Smooth muscle cell (in vitro differentiated cells): Measurements from ENCODE around the gene TRAPPC2B. TPM values are rescaled to one million over a fixed set of nuclear protein-coding genes. Genes with fewer than 3 reads are reported as not detected.

Experiments used
- DNase-seq: peaks from one replicate; lab custom pipeline; 2025; ENCODE audit not compliant: unreplicated experiment; lab: John Stamatoyannopoulos, UW
- H2AFZ ChIP-seq: fragments of 200-600 bp; sonication (generic); 2 replicates; pipeline ENCODE4 v1.6.0; 2016; ENCODE audit warnings: antibody characterized with exemption, low read depth, mild to moderate bottlenecking
- H3F3A ChIP-seq: fragments of 200-600 bp; sonication (generic); 2 replicates; pipeline ENCODE4 v1.6.0; 2017; ENCODE audit warnings: antibody characterized with exemption, low read depth
- H3K27ac ChIP-seq: fragments of 200-600 bp; sonication (generic); 2 replicates; pipeline ENCODE4 v1.5.1; 2016; ENCODE audit warnings: low read depth, mild to moderate bottlenecking
- H3K27me3 ChIP-seq: fragments of 200-600 bp; sonication (generic); 2 replicates; pipeline ENCODE4 v1.6.1; 2016; ENCODE audit warnings: low read depth, mild to moderate bottlenecking
- H3K36me3 ChIP-seq: fragments of 200-600 bp; sonication (generic); 2 replicates; pipeline ENCODE4 v1.5.1; 2016; ENCODE audit warnings: low read depth
- H3K4me1 ChIP-seq: fragments of 200-600 bp; sonication (generic); 2 replicates; pipeline ENCODE4 v1.5.1; 2016; ENCODE audit warnings: low read depth
- H3K4me2 ChIP-seq: fragments of 200-600 bp; sonication (generic); 2 replicates; pipeline ENCODE4 v1.6.0; 2016; ENCODE audit warnings: mild to moderate bottlenecking
- H3K4me3 ChIP-seq: fragments of 200-600 bp; sonication (generic); 2 replicates; pipeline ENCODE4 v1.5.1; 2016; ENCODE audit warnings: mild to moderate bottlenecking
- H3K79me2 ChIP-seq: fragments of 200-600 bp; sonication (generic); 2 replicates; pipeline ENCODE4 v1.6.0; 2016; ENCODE audit warnings: low read depth, mild to moderate bottlenecking
- H3K9ac ChIP-seq: fragments of 200-600 bp; sonication (generic); 2 replicates; pipeline ENCODE4 v1.6.0; 2016; ENCODE audit warnings: low read depth
- H3K9me3 ChIP-seq: fragments of 200-600 bp; sonication (generic); replicated peaks from 2 replicates; pipeline ENCODE4 v1.5.1; 2016; ENCODE audit warnings: low read depth
- H4K20me1 ChIP-seq: fragments of 200-600 bp; sonication (generic); 2 replicates; pipeline ENCODE4 v1.6.0; 2016; ENCODE audit warnings: low read depth
- CTCF ChIP-seq: fragments of 200-600 bp; sonication (generic); IDR thresholded peaks from 2 replicates; pipeline ENCODE4 v1.5.1; 2017; ENCODE audit warnings: borderline replicate concordance, mild to moderate bottlenecking, antibody characterized with exemption; ENCODE audit not compliant: insufficient read depth, poor library complexity, severe bottlenecking
- WGBS: methylation state at CpG from one replicate; pipeline ENCODE4 v1.1.7; 2016; ENCODE audit warnings: low lambda C conversion rate; 5-methylcytosine and 5-hydroxymethylcytosine counted together
- polyA plus RNA-seq: library from polyadenylated mRNA; unstranded; fragments of >200 nt; fragmentation: Nextera tagmentation; extraction: Ambion mirVana; gene quantifications from 2 replicates; pipeline ENCODE4 v1.2.1, GENCODE V29; 2016
- total RNA-seq: library from RNA; depleted of rRNA; stranded (reverse); fragments of >200 nt; gene quantifications from 2 replicates; pipeline ENCODE4 v1.2.3, GENCODE V29; 2014

The TRAPPC2B gene
- total and polyA plus RNA-seq, 2 experiments from 2014 or later, result 25.4 to 36.3 TPM

DNA sequence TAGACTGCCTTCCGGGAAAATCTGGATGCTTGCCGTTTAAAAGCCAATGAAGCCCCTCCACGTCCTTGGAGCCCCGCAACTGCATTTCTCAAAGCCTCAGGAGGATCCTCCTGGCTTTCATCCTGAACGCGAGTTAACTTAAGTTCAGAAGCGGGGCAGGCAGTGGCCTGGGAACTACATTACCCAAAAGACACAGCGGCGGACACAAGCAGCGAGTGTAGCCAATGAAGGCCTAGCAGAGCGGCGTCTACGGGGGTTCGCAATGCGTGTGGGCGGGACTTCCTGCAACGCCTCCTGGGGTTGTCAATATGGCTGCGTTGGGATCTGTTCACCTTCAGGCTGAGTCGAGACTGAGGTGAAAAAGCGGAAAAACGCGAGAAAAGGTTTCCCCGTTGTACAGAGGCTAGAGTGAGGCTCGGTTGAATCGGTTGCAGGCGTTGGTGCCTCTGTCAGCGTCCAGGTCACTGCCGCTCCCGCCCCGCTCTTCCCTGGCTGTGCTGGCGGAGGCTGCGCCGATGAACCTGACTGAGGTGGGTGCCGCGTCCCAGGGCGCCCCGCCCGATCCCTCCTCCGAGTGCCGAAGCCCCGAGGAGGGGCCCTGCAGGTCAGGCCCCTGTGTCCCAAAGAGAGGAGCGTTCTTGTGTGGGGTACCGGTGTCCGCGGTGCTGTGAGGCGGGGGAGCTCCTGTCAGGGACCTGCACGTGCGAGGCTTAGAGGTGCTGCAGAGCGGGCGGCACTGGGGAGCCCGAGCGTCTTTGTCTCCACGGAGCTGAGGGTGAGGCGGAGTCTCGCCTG, 47.7 kb downstream of the TRAPPC2B start, which contains the start of gene ZNF17:
TSS of gene ZNF17 (plus strand) at position 285 of the 795 bp plus-strand sequence. CDS start 2,455 bp downstream, outside the sequence.
- peak within 1 kb of the TSS; percentile 80 for H3K9ac ChIP-seq
- H3K27me3 ChIP-seq, result no peaks in the 10 kb centered on the region
- no peak within 1 kb of the TSS for H3K27ac ChIP-seq
- H3K36me3 ChIP-seq, result no peaks in the 10 kb centered on the region
- peak within 1 kb of the TSS; percentile 87 for H2AFZ ChIP-seq
- no peaks in the 10 kb centered on the region for H3F3A ChIP-seq
- H3K4me1 ChIP-seq, result peaks cover 5% of the 10 kb centered on the region
- H3K9me3 ChIP-seq, result no peaks in the 10 kb centered on the region
- peak within 1 kb of the TSS; percentile 100 for H3K4me2 ChIP-seq
- peak within 1 kb of the TSS; percentile 96 for H3K4me3 ChIP-seq
- DNase-seq, result peak; percentile 52
- TF ChIP-seq CTCF, result no peak
- peaks cover 41% of the 10 kb centered on the region for H3K79me2 ChIP-seq
- H4K20me1 ChIP-seq, result no peaks in the 10 kb centered on the region
- WGBS, result 2% methylated on average over 55 of the region's 55 CpGs

Other genes with a start within 250 kb of the TRAPPC2B start
- gene USP29, start 243.6 kb upstream of the TRAPPC2B start, total RNA-seq, result not detected in 2 replicates
- gene USP29, start 243.6 kb upstream of the TRAPPC2B start, polyA plus RNA-seq, result not detected in 2 replicates
- not detected in 2 replicates for gene ZIM3, start 218.3 kb upstream of the TRAPPC2B start, total RNA-seq
- gene ZIM3, start 218.3 kb upstream of the TRAPPC2B start, polyA plus RNA-seq, result not detected in 2 replicates
- not detected in 2 replicates for gene DUXA, start 196.1 kb upstream of the TRAPPC2B start, total RNA-seq
- gene DUXA, start 196.1 kb upstream of the TRAPPC2B start, polyA plus RNA-seq, result not detected in 2 replicates
- 21.6 and 26.0 TPM in 2 replicates for gene ZNF264, start 172.1 kb upstream of the TRAPPC2B start, total RNA-seq
- gene ZNF264, start 172.1 kb upstream of the TRAPPC2B start, polyA plus RNA-seq, result 3.5 and 6.8 TPM in 2 replicates
- 1.7 and 2.8 TPM in 2 replicates for gene AURKC, start 132.5 kb upstream of the TRAPPC2B start, total RNA-seq
- gene AURKC, start 132.5 kb upstream of the TRAPPC2B start, polyA plus RNA-seq, result 0.27 and 2.2 TPM in 2 replicates
- 28.9 and 33.4 TPM in 2 replicates for gene ZNF805, start 122.9 kb upstream of the TRAPPC2B start, total RNA-seq
- gene ZNF805, start 122.9 kb upstream of the TRAPPC2B start, polyA plus RNA-seq, result 3.4 and 5.6 TPM in 2 replicates
- 85.2 and 103 TPM in 2 replicates for gene ZNF460, start 83.1 kb upstream of the TRAPPC2B start, total RNA-seq
- 1.7 and 3.5 TPM in 2 replicates for gene ZNF460, start 83.1 kb upstream of the TRAPPC2B start, polyA plus RNA-seq
- gene ZNF543, start 43.1 kb upstream of the TRAPPC2B start, total RNA-seq, result 5.1 and 7.5 TPM in 2 replicates
- gene ZNF543, start 43.1 kb upstream of the TRAPPC2B start, polyA plus RNA-seq, result 1.1 and 1.4 TPM in 2 replicates
- 6.8 and 9.6 TPM in 2 replicates for gene ZNF304, start 12.3 kb upstream of the TRAPPC2B start, total RNA-seq
- gene ZNF304, start 12.3 kb upstream of the TRAPPC2B start, polyA plus RNA-seq, result 3.5 and 3.9 TPM in 2 replicates
- gene ZNF547, start within 50 bp of the TRAPPC2B start, total RNA-seq, result 4.0 and 4.9 TPM in 2 replicates
- 0.71 and 2.5 TPM in 2 replicates for gene ZNF547, start within 50 bp of the TRAPPC2B start, polyA plus RNA-seq
- 26.9 and 27.3 TPM in 2 replicates for gene ZNF548, start 26.3 kb downstream of the TRAPPC2B start, total RNA-seq
- gene ZNF548, start 26.3 kb downstream of the TRAPPC2B start, polyA plus RNA-seq, result 12.3 and 13.1 TPM in 2 replicates
- gene ZNF17, start 47.6 kb downstream of the TRAPPC2B start, total RNA-seq, result 4.3 and 7.0 TPM in 2 replicates
- 0.95 and 3.1 TPM in 2 replicates for gene ZNF17, start 47.6 kb downstream of the TRAPPC2B start, polyA plus RNA-seq
- gene ZNF749, start 71.8 kb downstream of the TRAPPC2B start, total RNA-seq, result 4.0 and 9.4 TPM in 2 replicates
- 1.6 and 3.1 TPM in 2 replicates for gene ZNF749, start 71.8 kb downstream of the TRAPPC2B start, polyA plus RNA-seq
- 0.45 and 0.67 TPM in 2 replicates for gene VN1R1, start 93.6 kb downstream of the TRAPPC2B start, total RNA-seq
- gene VN1R1, start 93.6 kb downstream of the TRAPPC2B start, polyA plus RNA-seq, result 0.50 TPM in 1 of 2 replicates, not detected in the other
- 8.2 and 11.2 TPM in 2 replicates for gene ZNF772, start 114.0 kb downstream of the TRAPPC2B start, total RNA-seq
- 1.4 and 2.1 TPM in 2 replicates for gene ZNF772, start 114.0 kb downstream of the TRAPPC2B start, polyA plus RNA-seq
- gene ZNF419, start 124.2 kb downstream of the TRAPPC2B start, total RNA-seq, result 11.5 and 20.5 TPM in 2 replicates
- 9.4 and 9.8 TPM in 2 replicates for gene ZNF419, start 124.2 kb downstream of the TRAPPC2B start, polyA plus RNA-seq
- 7.9 and 17.2 TPM in 2 replicates for gene ZNF773, start 136.4 kb downstream of the TRAPPC2B start, total RNA-seq
- 7.3 and 9.6 TPM in 2 replicates for gene ZNF773, start 136.4 kb downstream of the TRAPPC2B start, polyA plus RNA-seq
- 7.0 TPM in 2 replicates for gene ZNF549, start 163.8 kb downstream of the TRAPPC2B start, total RNA-seq
- gene ZNF549, start 163.8 kb downstream of the TRAPPC2B start, polyA plus RNA-seq, result 4.4 and 4.7 TPM in 2 replicates
- 5.1 and 6.3 TPM in 2 replicates for gene ZNF550, start 196.3 kb downstream of the TRAPPC2B start, total RNA-seq
- gene ZNF550, start 196.3 kb downstream of the TRAPPC2B start, polyA plus RNA-seq, result 3.6 and 5.9 TPM in 2 replicates
- 5.4 and 6.6 TPM in 2 replicates for gene ZNF416, start 215.4 kb downstream of the TRAPPC2B start, total RNA-seq
- 3.6 TPM in 2 replicates for gene ZNF416, start 215.4 kb downstream of the TRAPPC2B start, polyA plus RNA-seq
- gene ZIK1, start 220.6 kb downstream of the TRAPPC2B start, total RNA-seq, result 6.5 and 9.1 TPM in 2 replicates
- gene ZIK1, start 220.6 kb downstream of the TRAPPC2B start, polyA plus RNA-seq, result 4.6 and 6.6 TPM in 2 replicates
- 3.0 and 3.2 TPM in 2 replicates for gene ZNF530, start 236.3 kb downstream of the TRAPPC2B start, total RNA-seq
- gene ZNF530, start 236.3 kb downstream of the TRAPPC2B start, polyA plus RNA-seq, result 3.5 and 3.7 TPM in 2 replicates